ENCODE measurements around the gene MOB3A.

The MOB3A gene

GRCh38 chr19:2060884-2061494 is 35.1 kb downstream of the MOB3A start:
- DNase-seq (ENCODE audit: extremely low read depth in 1 of 2, low read depth in 1 of 2) = no peak

GRCh38 chr19:2059422-2060201 is 36.5 kb downstream of the MOB3A start:
- DNase-seq (ENCODE audit: extremely low read depth in 1 of 2, low read depth in 1 of 2) = no peak

- DNase-seq (ENCODE audit: extremely low read depth in 1 of 2, low read depth in 1 of 2) = no peak
Observed at GRCh38 chr19:2058570-2059421, 37.3 kb downstream of the MOB3A start.

- no peak for DNase-seq (ENCODE audit: extremely low read depth in 1 of 2, low read depth in 1 of 2)
Observed at GRCh38 chr19:2057484-2058469, 38.3 kb downstream of the MOB3A start.

- no peak for DNase-seq (ENCODE audit: extremely low read depth in 1 of 2, low read depth in 1 of 2)
Observed at GRCh38 chr19:2056837-2057192, 39.3 kb downstream of the MOB3A start.

GRCh38 chr19:2055931-2056836 is 39.9 kb downstream of the MOB3A start:
- no peak for DNase-seq (ENCODE audit: extremely low read depth in 1 of 2, low read depth in 1 of 2)

- DNase-seq (ENCODE audit: extremely low read depth in 1 of 2, low read depth in 1 of 2) = no peak
Observed at GRCh38 chr19:2054763-2055162, 41.4 kb downstream of the MOB3A start.

- DNase-seq (ENCODE audit: extremely low read depth in 1 of 2, low read depth in 1 of 2) = no peak
Observed at GRCh38 chr19:2053601-2054389, 42.3 kb downstream of the MOB3A start.

- DNase-seq (ENCODE audit: extremely low read depth in 1 of 2, low read depth in 1 of 2) = no peak
Observed at GRCh38 chr19:2051773-2052704, 44.1 kb downstream of the MOB3A start.

- DNase-seq (ENCODE audit: extremely low read depth in 1 of 2, low read depth in 1 of 2) = peak; percentile 87 to 98
Observed at GRCh38 chr19:2050991-2051772, 44.9 kb downstream of the MOB3A start, which contains the start of gene MKNK2. Gene MKNK2 (minus strand): TSS chr19:2051244. CDS start chr19:2050851, 393 bp downstream.

GRCh38 chr19:2050349-2050990 is 45.7 kb downstream of the MOB3A start:
- no peak for DNase-seq (ENCODE audit: extremely low read depth in 1 of 2, low read depth in 1 of 2)

GRCh38 chr19:2049741-2050348 is 46.3 kb downstream of the MOB3A start:
- DNase-seq (ENCODE audit: extremely low read depth in 1 of 2, low read depth in 1 of 2) = no peak

GRCh38 chr19:2048959-2049740 is 47.0 kb downstream of the MOB3A start:
- no peak for DNase-seq (ENCODE audit: extremely low read depth in 1 of 2, low read depth in 1 of 2)

- DNase-seq (ENCODE audit: extremely low read depth in 1 of 2, low read depth in 1 of 2) = no peak
Observed at GRCh38 chr19:2048104-2048958, 47.8 kb downstream of the MOB3A start.
